Measurements from ENCODE around the gene DOCK2.

- TF ChIP-seq, protein P1, sequence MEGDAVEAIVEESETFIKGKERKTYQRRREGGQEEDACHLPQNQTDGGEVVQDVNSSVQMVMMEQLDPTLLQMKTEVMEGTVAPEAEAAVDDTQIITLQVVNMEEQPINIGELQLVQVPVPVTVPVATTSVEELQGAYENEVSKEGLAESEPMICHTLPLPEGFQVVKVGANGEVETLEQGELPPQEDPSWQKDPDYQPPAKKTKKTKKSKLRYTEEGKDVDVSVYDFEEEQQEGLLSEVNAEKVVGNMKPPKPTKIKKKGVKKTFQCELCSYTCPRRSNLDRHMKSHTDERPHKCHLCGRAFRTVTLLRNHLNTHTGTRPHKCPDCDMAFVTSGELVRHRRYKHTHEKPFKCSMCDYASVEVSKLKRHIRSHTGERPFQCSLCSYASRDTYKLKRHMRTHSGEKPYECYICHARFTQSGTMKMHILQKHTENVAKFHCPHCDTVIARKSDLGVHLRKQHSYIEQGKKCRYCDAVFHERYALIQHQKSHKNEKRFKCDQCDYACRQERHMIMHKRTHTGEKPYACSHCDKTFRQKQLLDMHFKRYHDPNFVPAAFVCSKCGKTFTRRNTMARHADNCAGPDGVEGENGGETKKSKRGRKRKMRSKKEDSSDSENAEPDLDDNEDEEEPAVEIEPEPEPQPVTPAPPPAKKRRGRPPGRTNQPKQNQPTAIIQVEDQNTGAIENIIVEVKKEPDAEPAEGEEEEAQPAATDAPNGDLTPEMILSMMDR (IDR thresholded peaks at IDR 0.05; ENCODE audit: extremely low read depth in 1 of 2, insufficient read depth in 1 of 2, low read depth in 1 of 2, low read length in 2 of 2), result no peak
- TF ChIP-seq POLR2AphosphoS5 (IDR thresholded peaks at IDR 0.05; ENCODE audit: insufficient read depth, low read depth, low read length), result no peak
- no peak for TF ChIP-seq EZH2 (IDR thresholded peaks at IDR 0.05; ENCODE audit: borderline replicate concordance, low read depth, low read length, severe bottlenecking)
- no peak for TF ChIP-seq FOS (IDR thresholded peaks at IDR 0.05; ENCODE audit: borderline replicate concordance, insufficient read depth, low read length)
- no peak for TF ChIP-seq POLR2A (IDR thresholded peaks at IDR 0.05; ENCODE audit: low read depth, low read length)
- TF ChIP-seq, protein P2, sequence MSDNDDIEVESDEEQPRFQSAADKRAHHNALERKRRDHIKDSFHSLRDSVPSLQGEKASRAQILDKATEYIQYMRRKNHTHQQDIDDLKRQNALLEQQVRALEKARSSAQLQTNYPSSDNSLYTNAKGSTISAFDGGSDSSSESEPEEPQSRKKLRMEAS (IDR thresholded peaks at IDR 0.05; ENCODE audit: insufficient read depth, insufficient read length), result no peak
Observed at GRCh38 chr5:169712428-169712827, 75.4 kb downstream of the DOCK2 start.
